Keratinocyte (primary cell): ENCODE results near the gene PGAM1. TPM values are rescaled to one million over a fixed set of nuclear protein-coding genes. Genes with fewer than 3 reads are reported as not detected.

Source experiments
- DNase-seq: peaks from one replicate; pipeline ENCODE4 v3.0.0-alpha.2; 2011; ENCODE audit warnings: low read depth, missing footprints, low spot score
- FAIRE-seq: peaks from 2 replicates; lab custom pipeline; 2011; peaks lifted over from hg19 to GRCh38; lab: Jason Lieb, UNC
- H2AFZ ChIP-seq: 2 replicates; pipeline ENCODE4 v1.6.0; 2012; ENCODE audit warnings: low read length, control low read depth, inconsistent platforms; ENCODE audit not compliant: control insufficient read depth
- H3K27ac ChIP-seq: 2 replicates; pipeline ENCODE4 v1.5.1; 2011; ENCODE audit warnings: low read length; ENCODE audit not compliant: control insufficient read depth, insufficient read depth
- H3K27me3 ChIP-seq: 3 replicates; pipeline ENCODE4 v1.6.0; 2011; ENCODE audit warnings: low read length; ENCODE audit not compliant: control insufficient read depth, insufficient read depth; ENCODE audit errors: extremely low read depth
- H3K36me3 ChIP-seq, 2 experiments: 2 replicates in 1 of 2; 3 replicates in 1 of 2; pipeline ENCODE4 v1.5.1; 2011; ENCODE audit warnings: low read length in 2 of 2, mild to moderate bottlenecking in 1 of 2; ENCODE audit not compliant: control insufficient read depth in 2 of 2, insufficient read depth in 2 of 2; ENCODE audit errors: extremely low read depth in 1 of 2
- H3K4me1 ChIP-seq: 3 replicates; pipeline ENCODE4 v1.5.1; 2011; ENCODE audit warnings: low read length; ENCODE audit not compliant: control insufficient read depth, insufficient read depth; ENCODE audit errors: extremely low read depth
- H3K4me2 ChIP-seq: 3 replicates; pipeline ENCODE4 v1.6.0; 2011; ENCODE audit warnings: low read depth, low read length; ENCODE audit not compliant: control insufficient read depth, insufficient read depth; ENCODE audit errors: extremely low read depth
- H3K4me3 ChIP-seq, 3 experiments: fragments of 200-600 bp in 1 of 3; sonication (generic) in 1 of 3; 2 replicates in 2 of 3; 3 replicates in 1 of 3; pipeline ENCODE4 v1.5.1; 2011 to 2016; ENCODE audit warnings: low read length in 3 of 3, mild to moderate bottlenecking in 3 of 3, control low read depth in 2 of 3, inconsistent platforms in 1 of 3, low read depth in 1 of 3, mixed read lengths in 1 of 3, mixed run types in 1 of 3, moderate library complexity in 1 of 3; ENCODE audit not compliant: control insufficient read depth in 2 of 3, insufficient read depth in 2 of 3; ENCODE audit errors: extremely low read depth in 1 of 3
- H3K79me2 ChIP-seq: 2 replicates; pipeline ENCODE4 v1.6.0; 2012; ENCODE audit warnings: low read length; ENCODE audit not compliant: control insufficient read depth, insufficient read depth
- H3K9ac ChIP-seq: 3 replicates; pipeline ENCODE4 v1.6.0; 2011; ENCODE audit warnings: low read length; ENCODE audit not compliant: control insufficient read depth, insufficient read depth; ENCODE audit errors: extremely low read depth
- H3K9me1 ChIP-seq: 3 replicates; pipeline ENCODE4 v1.6.0; 2011; ENCODE audit warnings: low read length; ENCODE audit not compliant: control insufficient read depth, insufficient read depth; ENCODE audit errors: extremely low read depth
- H3K9me3 ChIP-seq: 2 replicates; pipeline ENCODE4 v1.5.1; 2012; ENCODE audit warnings: low read depth, low read length; ENCODE audit not compliant: control insufficient read depth
- H4K20me1 ChIP-seq: 3 replicates; pipeline ENCODE4 v1.6.0; 2011; ENCODE audit warnings: low read length; ENCODE audit not compliant: control insufficient read depth, insufficient read depth; ENCODE audit errors: extremely low read depth
- EZH2 ChIP-seq: IDR thresholded peaks from one replicate; pipeline ENCODE4 v1.6.1; 2012; ENCODE audit warnings: inconsistent platforms, mild to moderate bottlenecking, low read length, moderate library complexity
- dilution Hi-C: fragments of 300-500 bp; cut with MboI; formaldehyde crosslinking; loops from one replicate; pipeline ENCODE4 v1.7.0; 2020; ENCODE audit warnings: low sequenced_read_pairs; ENCODE audit not compliant: extremely low pct_ligation_motif_present
- polyA plus RNA-seq, 5 experiments: library from polyadenylated mRNA; depleted of rRNA in 3 of 5; stranded (reverse) in 3 of 5; stranded (forward) in 1 of 5; unstranded in 1 of 5; fragments of >200 nt; gene quantifications; 1 replicate in 1 of 5; 2 replicates in 3 of 5; 3 replicates in 1 of 5; pipeline versions ENCODE4 v1.2.1 to v1.2.3, GENCODE V29; 2011 to 2012; ENCODE audit warnings: missing spikeins in 2 of 5, low read depth in 1 of 5, low replicate concordance in 1 of 5
- small RNA-seq, 3 experiments: library from RNA; depleted of rRNA; stranded (forward); fragments of <200 nt; gene quantifications; one replicate each; pipeline ENCODE3, GENCODE V24; 2012; ENCODE audit warnings: low read depth in 3 of 3, low replicate concordance in 1 of 3; ENCODE audit not compliant: insufficient read length in 3 of 3
- TF ChIP-seq, protein P1 (sequence below), 3 experiments: IDR thresholded peaks in 1 of 3; conservative IDR thresholded peaks in 1 of 3; optimal IDR thresholded peaks in 1 of 3; 2 replicates in 2 of 3; 3 replicates in 1 of 3; pipeline versions ENCODE3 to v1.5.1; 2011; ENCODE audit warnings: low read length in 3 of 3, mild to moderate bottlenecking in 3 of 3, moderate library complexity in 2 of 3, control low read depth in 1 of 3, inconsistent platforms in 1 of 3; ENCODE audit not compliant: insufficient read depth in 2 of 3; ENCODE audit errors: extremely low read depth in 1 of 3

Gene PGAM1
- polyA plus RNA-seq, 1 donor (not counting 4 experiments of a cell fraction or from before 2014, with no cell fraction given), result 624 TPM

DNA sequence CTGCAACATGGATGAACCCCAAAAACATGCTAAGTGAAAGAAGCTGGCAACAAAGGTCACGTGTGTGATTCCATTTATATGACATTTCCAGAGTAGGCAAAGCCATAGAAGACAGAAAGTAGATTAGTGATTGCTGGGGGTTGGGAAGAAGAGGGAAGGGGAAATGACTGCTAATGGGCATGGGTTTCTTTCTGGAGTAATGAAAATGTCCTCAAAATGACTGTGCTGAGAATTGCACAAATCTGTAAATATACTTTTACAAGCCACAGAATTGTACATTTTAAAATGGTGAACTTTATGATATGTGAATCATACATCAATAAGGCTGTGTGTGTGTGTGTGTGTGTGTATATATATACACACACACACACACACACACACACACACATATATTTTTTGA lies 56.4 kb downstream of the PGAM1 start:
- H3K36me3 ChIP-seq, result peaks cover 19 to 37% of the 10 kb centered on the region in 2 experiments
- no peak overlapping the region for H2AFZ ChIP-seq
- H3K4me3 ChIP-seq, result no peak overlapping the region
- no peak overlapping the region for H3K27ac ChIP-seq
- no peaks in the 10 kb centered on the region for H3K9me3 ChIP-seq
- DNase-seq (no peak), FAIRE-seq (no peak)
- H3K9me1 ChIP-seq, result no peaks in the 10 kb centered on the region
- no peak overlapping the region for H3K4me2 ChIP-seq
- no peaks in the 10 kb centered on the region for H4K20me1 ChIP-seq
- no peak overlapping the region for H3K9ac ChIP-seq
- no peaks in the 10 kb centered on the region for H3K27me3 ChIP-seq
- no peak for TF ChIP-seq EZH2
- TF ChIP-seq, protein P1, sequence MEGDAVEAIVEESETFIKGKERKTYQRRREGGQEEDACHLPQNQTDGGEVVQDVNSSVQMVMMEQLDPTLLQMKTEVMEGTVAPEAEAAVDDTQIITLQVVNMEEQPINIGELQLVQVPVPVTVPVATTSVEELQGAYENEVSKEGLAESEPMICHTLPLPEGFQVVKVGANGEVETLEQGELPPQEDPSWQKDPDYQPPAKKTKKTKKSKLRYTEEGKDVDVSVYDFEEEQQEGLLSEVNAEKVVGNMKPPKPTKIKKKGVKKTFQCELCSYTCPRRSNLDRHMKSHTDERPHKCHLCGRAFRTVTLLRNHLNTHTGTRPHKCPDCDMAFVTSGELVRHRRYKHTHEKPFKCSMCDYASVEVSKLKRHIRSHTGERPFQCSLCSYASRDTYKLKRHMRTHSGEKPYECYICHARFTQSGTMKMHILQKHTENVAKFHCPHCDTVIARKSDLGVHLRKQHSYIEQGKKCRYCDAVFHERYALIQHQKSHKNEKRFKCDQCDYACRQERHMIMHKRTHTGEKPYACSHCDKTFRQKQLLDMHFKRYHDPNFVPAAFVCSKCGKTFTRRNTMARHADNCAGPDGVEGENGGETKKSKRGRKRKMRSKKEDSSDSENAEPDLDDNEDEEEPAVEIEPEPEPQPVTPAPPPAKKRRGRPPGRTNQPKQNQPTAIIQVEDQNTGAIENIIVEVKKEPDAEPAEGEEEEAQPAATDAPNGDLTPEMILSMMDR (optimal IDR thresholded peaks at IDR 0.05 in 1 of 3, IDR thresholded peaks at IDR 0.05 in 1 of 3, conservative IDR thresholded peaks at IDR 0.05 in 1 of 3; ENCODE audit: extremely low read depth in 1 of 3, insufficient read depth in 2 of 3, low read length in 3 of 3), result no peak
- peaks cover 39% of the 10 kb centered on the region for H3K4me1 ChIP-seq
- dilution Hi-C loops, result no loop called here
- H3K79me2 ChIP-seq, result peaks cover 55% of the 10 kb centered on the region

Small RNAs within 50 kb of the gene (small RNA-seq; reads per million reads assigned to genes)
- 0 reads per million in 3 experiments for gene RF00019

Other genes starting within 250 kb of the PGAM1 start
- 0.01 TPM in 1 of 3 replicates, not detected in the others for gene SLIT1, start 240.2 kb upstream of the PGAM1 start, polyA plus RNA-seq
- 2.9 to 7.5 TPM (median 5.0 TPM) in 3 replicates for gene ARHGAP19, start 133.6 kb upstream of the PGAM1 start, polyA plus RNA-seq
- gene FRAT1, start 106.9 kb upstream of the PGAM1 start, polyA plus RNA-seq, result 0.34 to 0.79 TPM (median 0.50 TPM) in 3 replicates
- 3.8 to 5.5 TPM (median 5.0 TPM) in 3 replicates for gene FRAT2, start 91.5 kb upstream of the PGAM1 start, polyA plus RNA-seq
- 11.1 to 17.5 TPM (median 14.8 TPM) in 3 replicates for gene RRP12, start 24.9 kb upstream of the PGAM1 start, polyA plus RNA-seq
- gene EXOSC1, start 19.8 kb downstream of the PGAM1 start, polyA plus RNA-seq, result 40.9 to 45.7 TPM (median 42.9 TPM) in 3 replicates
- 63.3 to 77.6 TPM (median 67.8 TPM) in 3 replicates for gene ZDHHC16, start 20.0 kb downstream of the PGAM1 start, polyA plus RNA-seq
- 72.5 to 74.8 TPM (median 74.4 TPM) in 3 replicates for gene MMS19, start 72.2 kb downstream of the PGAM1 start, polyA plus RNA-seq
- 12.0 to 20.5 TPM (median 19.3 TPM) in 3 replicates for gene UBTD1, start 72.7 kb downstream of the PGAM1 start, polyA plus RNA-seq
- 0.18 to 0.67 TPM (median 0.38 TPM) in 3 replicates for gene ANKRD2, start 146.6 kb downstream of the PGAM1 start, polyA plus RNA-seq
- gene HOGA1, start 158.2 kb downstream of the PGAM1 start, polyA plus RNA-seq, result 0.49 to 1.0 TPM (median 0.89 TPM) in 3 replicates
- 0.06 to 0.08 TPM in 2 of 3 replicates, not detected in the other for gene C10orf62, start 163.5 kb downstream of the PGAM1 start, polyA plus RNA-seq
- gene MORN4, start 207.3 kb downstream of the PGAM1 start, polyA plus RNA-seq, result 9.1 to 12.6 TPM (median 10.3 TPM) in 3 replicates
- gene PI4K2A, start 214.5 kb downstream of the PGAM1 start, polyA plus RNA-seq, result 51.3 to 73.3 TPM (median 63.8 TPM) in 3 replicates